GM12801 (cell line): ENCODE data around the gene MAGEB6.

Experiments used
- CTCF ChIP-seq: IDR thresholded peaks from one replicate; pipeline ENCODE4 v1.5.1; 2011; ENCODE audit warnings: control low read depth; ENCODE audit not compliant: insufficient read length; ENCODE audit errors: extremely low read depth

The MAGEB6 gene

GRCh38 chrX:26234177-26234576, 41.9 kb downstream of the MAGEB6 start:
- no peak for TF ChIP-seq CTCF
